Stimulated activated effector memory CD8-positive, alpha-beta T cell treated with anti-CD3 and anti-CD28 coated beads, Interleukin-12 subunit alpha, Interleukin-12 subunit beta, amount 100 ng/mL, for 72 hours (primary cell): Measurements from ENCODE around the gene PCDH19.

Experiments used
- ATAC-seq: fragments of 150-1000 bp; cut with Tn5 transposase; 2 replicates; pipeline ENCODE4 v1.10.0; 2021
- DNase-seq, 2 donors: peaks; one replicate each; pipeline ENCODE4 v3.0.0; 2021 to 2022; ENCODE audit warnings: low spot score in 2 of 2
- H3K27ac Mint-ChIP-seq: one replicate; pipeline ENCODE4 v1.8.0; 2022; ENCODE audit warnings: mild to moderate bottlenecking, mixed read lengths
- H3K36me3 Mint-ChIP-seq: one replicate; pipeline ENCODE4 v1.8.0; 2022; ENCODE audit warnings: mild to moderate bottlenecking, mixed read lengths
- H3K4me1 Mint-ChIP-seq: one replicate; pipeline ENCODE4 v1.8.0; 2022; ENCODE audit warnings: mixed read lengths
- H3K4me3 Mint-ChIP-seq: one replicate; pipeline ENCODE4 v1.8.0; 2022; ENCODE audit warnings: mild to moderate bottlenecking, mixed read lengths
- H3K9me3 Mint-ChIP-seq: one replicate; pipeline ENCODE4 v1.8.0; 2022; ENCODE audit warnings: mixed read lengths

The PCDH19 gene

DNA sequence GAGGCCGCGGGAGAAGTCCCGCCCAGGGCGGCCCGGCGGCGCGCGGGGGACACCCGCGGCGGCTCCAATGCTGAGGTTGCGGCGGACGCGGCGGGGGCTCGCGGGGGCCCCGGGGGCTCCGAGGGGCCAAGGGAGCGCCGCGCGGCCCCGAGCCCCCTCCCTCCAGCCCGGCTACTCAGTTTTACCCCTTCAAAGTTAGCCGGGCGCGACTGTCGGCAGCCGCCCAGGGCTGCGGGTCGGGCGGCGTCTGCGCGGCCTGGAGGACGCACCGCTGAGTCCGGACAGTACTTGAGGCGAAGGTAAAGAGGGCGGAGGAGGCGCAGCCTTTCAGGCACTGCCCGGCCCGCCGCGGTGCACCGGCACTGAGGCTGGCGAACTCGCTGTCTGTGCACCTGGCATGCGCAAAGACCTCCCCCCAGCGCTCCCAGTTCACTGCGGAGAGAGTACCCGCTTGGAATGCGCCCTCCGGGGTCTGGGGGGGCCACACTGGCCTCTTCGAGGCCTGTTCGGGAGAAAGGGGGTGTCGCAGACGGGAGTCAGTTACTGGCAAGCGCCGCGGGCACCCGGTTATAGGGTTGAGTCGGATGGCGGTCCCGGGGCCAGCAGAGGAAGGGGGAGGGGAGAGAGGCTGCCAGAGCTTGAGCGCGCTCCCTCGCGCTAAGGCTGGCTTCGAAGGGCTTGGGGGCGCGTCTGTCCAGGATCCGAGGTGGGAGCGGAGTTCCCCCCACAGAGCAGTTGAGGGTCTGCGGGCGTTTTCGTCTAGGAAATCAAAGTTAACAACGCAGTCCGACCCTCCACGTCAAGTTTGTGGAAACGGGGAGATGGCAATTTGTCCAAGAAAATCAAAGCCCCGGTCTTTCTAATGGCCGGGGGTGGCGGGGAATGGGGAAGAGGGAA is 1.1 kb downstream of the PCDH19 start:
- Mint-ChIP-seq H3K36me3 (no peaks in the 10 kb centered on the region), H3K9me3 (no peaks in the 10 kb centered on the region), H3K27ac (no peak overlapping the region), H3K4me3 (peak overlapping the region; percentile 40), H3K4me1 (peaks cover 13% of the 10 kb centered on the region)
- DNase-seq (no peak), ATAC-seq (no peak)

GRCh38 chrX:100407784-100408712 is 2.0 kb downstream of the PCDH19 start:
- H3K9me3 Mint-ChIP-seq, result no peaks in the 10 kb centered on the region
- ATAC-seq (no peak), DNase-seq (no peak)
- H3K4me3 Mint-ChIP-seq, result no peak overlapping the region
- H3K36me3 Mint-ChIP-seq, result no peaks in the 10 kb centered on the region
- no peak overlapping the region for H3K27ac Mint-ChIP-seq
- H3K4me1 Mint-ChIP-seq, result peaks cover 11% of the 10 kb centered on the region

DNA sequence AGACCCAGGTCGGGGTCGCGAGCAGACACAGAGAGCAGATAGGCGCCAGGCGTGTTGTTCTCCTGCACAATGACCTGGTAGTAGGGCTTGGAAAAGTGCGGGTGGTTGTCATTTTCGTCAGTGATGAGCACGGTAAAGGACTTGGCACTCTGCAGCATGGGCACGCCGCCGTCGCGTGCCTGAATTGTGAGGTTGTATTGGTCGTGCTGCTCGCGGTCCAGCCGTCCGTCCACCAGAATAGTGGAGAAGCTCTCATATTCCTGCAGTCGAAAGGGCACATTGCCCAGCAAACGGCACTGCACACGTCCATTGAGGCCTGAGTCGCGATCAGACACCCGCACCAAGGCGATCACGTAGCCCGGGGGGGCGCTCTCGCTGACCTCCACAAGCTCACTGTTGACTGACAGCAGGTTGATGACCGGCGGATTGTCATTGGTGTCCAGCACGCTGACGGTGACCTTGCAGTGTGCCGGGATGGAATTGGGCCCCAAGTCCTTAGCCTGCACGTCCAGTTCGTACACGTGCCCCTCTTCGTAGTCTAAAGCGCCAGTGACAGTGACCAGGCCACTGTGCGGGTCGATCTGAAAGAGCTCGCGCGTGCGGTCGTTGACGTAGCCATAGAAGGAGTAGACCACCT is 2.8 kb downstream of the PCDH19 start:
- H3K4me3 Mint-ChIP-seq, result no peak overlapping the region
- no peaks in the 10 kb centered on the region for H3K9me3 Mint-ChIP-seq
- H3K27ac Mint-ChIP-seq, result no peak overlapping the region
- H3K4me1 Mint-ChIP-seq, result peaks cover 6% of the 10 kb centered on the region
- no peaks in the 10 kb centered on the region for H3K36me3 Mint-ChIP-seq
- ATAC-seq (no peak), DNase-seq (no peak)

GRCh38 chrX:100405424-100405823 is 4.6 kb downstream of the PCDH19 start:
- H3K4me1 Mint-ChIP-seq, result peaks cover 6% of the 10 kb centered on the region
- no peaks in the 10 kb centered on the region for H3K9me3 Mint-ChIP-seq
- H3K4me3 Mint-ChIP-seq, result no peak overlapping the region
- no peak overlapping the region for H3K27ac Mint-ChIP-seq
- H3K36me3 Mint-ChIP-seq, result no peaks in the 10 kb centered on the region
- ATAC-seq (no peak), DNase-seq (no peak)

DNA sequence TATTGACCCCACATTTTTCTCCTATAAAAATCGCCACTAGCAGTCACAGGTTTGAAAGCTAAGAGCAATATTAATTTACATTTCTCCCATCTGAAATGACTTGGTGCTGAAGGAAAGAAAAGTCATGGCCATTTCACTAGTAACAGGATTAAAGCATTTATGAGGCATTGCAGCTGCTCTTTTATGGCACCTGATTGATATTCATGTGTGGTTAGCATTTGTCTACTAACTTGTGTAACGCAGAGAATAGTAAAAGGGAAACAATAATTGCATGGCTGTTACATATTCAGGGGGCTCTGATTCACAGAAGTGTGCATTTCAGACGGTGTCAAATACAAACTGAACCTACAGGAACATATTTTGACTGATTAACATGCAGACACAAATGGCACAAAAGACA is 5.2 kb downstream of the PCDH19 start:
- DNase-seq (no peak), ATAC-seq (no peak)
- H3K36me3 Mint-ChIP-seq, result no peaks in the 10 kb centered on the region
- no peaks in the 10 kb centered on the region for H3K9me3 Mint-ChIP-seq
- H3K27ac Mint-ChIP-seq, result no peak overlapping the region
- peaks cover 4% of the 10 kb centered on the region for H3K4me1 Mint-ChIP-seq
- no peak overlapping the region for H3K4me3 Mint-ChIP-seq

DNA sequence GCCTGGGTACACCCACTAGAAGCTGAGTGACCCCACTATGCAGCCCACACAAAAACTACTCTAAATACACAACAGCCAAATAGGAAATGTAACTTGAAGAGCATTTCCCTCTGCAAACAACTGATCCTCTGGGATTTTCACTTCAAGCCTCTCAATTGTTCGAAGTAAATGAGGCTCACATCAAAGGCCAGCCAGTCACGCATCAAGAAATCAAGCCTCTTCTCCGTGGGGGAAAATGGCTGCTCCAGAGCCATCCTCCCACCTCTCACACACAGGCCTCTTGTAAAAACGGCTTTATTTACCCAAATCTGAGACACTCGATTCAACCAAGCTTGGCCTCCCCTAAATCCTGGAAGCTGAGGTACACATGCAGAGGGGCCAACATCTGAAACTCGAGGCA is 14.3 kb downstream of the PCDH19 start:
- ATAC-seq (no peak), DNase-seq (no peak)
- no peaks in the 10 kb centered on the region for H3K9me3 Mint-ChIP-seq
- H3K27ac Mint-ChIP-seq, result no peak overlapping the region
- H3K4me3 Mint-ChIP-seq, result no peak overlapping the region
- H3K4me1 Mint-ChIP-seq, result no peaks in the 10 kb centered on the region
- H3K36me3 Mint-ChIP-seq, result no peaks in the 10 kb centered on the region

- H3K27ac Mint-ChIP-seq, result no peak overlapping the region
- no peaks in the 10 kb centered on the region for H3K9me3 Mint-ChIP-seq
- no peak for DNase-seq
- H3K36me3 Mint-ChIP-seq, result no peaks in the 10 kb centered on the region
- ATAC-seq, result no peak
- no peaks in the 10 kb centered on the region for H3K4me1 Mint-ChIP-seq
- H3K4me3 Mint-ChIP-seq, result no peak overlapping the region
These were observed 28.5 kb downstream of the PCDH19 start for GRCh38 chrX:100381619-100382018.

- DNase-seq, result no peak
- no peaks in the 10 kb centered on the region for H3K36me3 Mint-ChIP-seq
These were observed 30.6 kb downstream of the PCDH19 start for GRCh38 chrX:100379388-100379986.

GRCh38 chrX:100377826-100378225 is 32.2 kb downstream of the PCDH19 start:
- H3K4me3 Mint-ChIP-seq, result no peak overlapping the region
- H3K36me3 Mint-ChIP-seq, result no peaks in the 10 kb centered on the region
- H3K27ac Mint-ChIP-seq, result no peak overlapping the region
- H3K9me3 Mint-ChIP-seq, result no peaks in the 10 kb centered on the region
- DNase-seq, result no peak
- ATAC-seq, result no peak
- H3K4me1 Mint-ChIP-seq, result no peaks in the 10 kb centered on the region

More at GRCh38 chrX:100379388-100379986, 30.6 kb downstream of the PCDH19 start:
- no peaks in the 10 kb centered on the region for H3K9me3 Mint-ChIP-seq
- H3K27ac Mint-ChIP-seq, result no peak overlapping the region
- no peak overlapping the region for H3K4me3 Mint-ChIP-seq
- no peak for ATAC-seq
- no peaks in the 10 kb centered on the region for H3K4me1 Mint-ChIP-seq

DNA sequence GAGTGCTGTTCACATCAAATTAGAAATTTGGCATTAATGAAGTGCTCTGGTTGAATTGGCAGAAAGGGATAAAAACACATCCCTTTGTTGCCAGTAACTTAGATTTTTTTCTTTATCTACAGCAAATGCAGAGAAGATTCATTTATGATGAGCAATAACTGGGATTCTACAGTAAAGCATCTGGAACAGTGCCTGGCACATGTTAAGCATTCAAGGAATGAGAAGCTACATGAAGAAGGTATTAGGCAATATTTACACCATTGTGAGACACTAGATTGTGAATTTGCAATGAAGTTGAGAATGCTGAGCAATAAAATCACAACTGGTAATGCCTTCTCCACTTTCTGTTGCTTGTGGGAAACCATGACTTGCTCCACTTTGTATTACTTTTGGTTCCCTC is 33.5 kb downstream of the PCDH19 start:
- Mint-ChIP-seq H3K9me3 (no peaks in the 10 kb centered on the region), H3K27ac (no peak overlapping the region), H3K36me3 (no peaks in the 10 kb centered on the region), H3K4me3 (no peak overlapping the region), H3K4me1 (no peaks in the 10 kb centered on the region)
- DNase-seq (no peak), ATAC-seq (no peak)

DNA sequence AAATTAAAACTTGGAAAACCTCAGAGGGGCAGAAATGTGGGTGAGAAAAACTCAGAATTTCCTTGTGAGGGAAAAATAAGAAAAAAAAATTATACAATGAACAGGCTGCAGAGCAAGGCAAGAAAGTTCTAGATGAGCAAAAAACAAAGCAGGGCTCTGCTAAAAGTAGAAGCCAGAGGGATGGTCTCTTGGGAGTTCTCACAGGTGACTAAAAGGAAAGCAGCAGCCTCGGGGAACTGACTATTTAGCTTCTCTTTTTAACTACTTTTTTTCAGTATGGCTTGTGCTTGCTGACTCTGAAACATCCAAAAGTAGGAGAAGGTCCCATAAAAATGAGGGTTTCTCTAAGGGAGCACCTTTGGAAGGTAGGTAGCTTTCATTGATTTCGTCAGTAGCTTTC is 36.4 kb downstream of the PCDH19 start:
- Mint-ChIP-seq H3K36me3 (no peaks in the 10 kb centered on the region), H3K27ac (no peak overlapping the region), H3K9me3 (no peaks in the 10 kb centered on the region), H3K4me1 (no peaks in the 10 kb centered on the region), H3K4me3 (no peak overlapping the region)
- no peak for ATAC-seq
- DNase-seq, result no peak

- no peaks in the 10 kb centered on the region for H3K4me1 Mint-ChIP-seq
- ATAC-seq (no peak), DNase-seq (no peak)
- no peaks in the 10 kb centered on the region for H3K9me3 Mint-ChIP-seq
- no peak overlapping the region for H3K4me3 Mint-ChIP-seq
- H3K36me3 Mint-ChIP-seq, result no peaks in the 10 kb centered on the region
- H3K27ac Mint-ChIP-seq, result no peak overlapping the region
These were observed 41.9 kb downstream of the PCDH19 start for GRCh38 chrX:100368167-100368566.

DNA sequence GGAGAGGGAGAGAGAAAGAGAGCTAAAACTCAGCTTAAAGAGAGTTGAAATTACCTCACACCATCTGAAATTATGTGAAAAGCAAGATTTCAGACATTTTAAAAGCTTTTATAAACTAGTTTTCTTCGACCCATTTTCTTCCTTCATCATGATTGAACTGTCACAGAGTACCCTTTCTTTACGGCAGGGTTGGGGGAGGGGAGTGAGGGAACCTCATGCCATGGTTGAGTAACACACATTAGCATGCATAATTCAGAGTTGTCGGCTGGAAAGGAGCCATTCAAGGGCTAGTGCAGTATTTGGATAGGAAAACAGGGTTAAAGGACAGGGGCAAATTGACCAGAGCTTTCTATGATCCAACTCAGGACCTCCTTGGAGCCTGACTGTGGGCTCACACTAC is 46.2 kb downstream of the PCDH19 start:
- H3K9me3 Mint-ChIP-seq, result no peaks in the 10 kb centered on the region
- H3K27ac Mint-ChIP-seq, result no peak overlapping the region
- no peak for DNase-seq
- H3K4me3 Mint-ChIP-seq, result no peak overlapping the region
- H3K36me3 Mint-ChIP-seq, result no peaks in the 10 kb centered on the region
- H3K4me1 Mint-ChIP-seq, result no peaks in the 10 kb centered on the region
- no peak for ATAC-seq

DNA sequence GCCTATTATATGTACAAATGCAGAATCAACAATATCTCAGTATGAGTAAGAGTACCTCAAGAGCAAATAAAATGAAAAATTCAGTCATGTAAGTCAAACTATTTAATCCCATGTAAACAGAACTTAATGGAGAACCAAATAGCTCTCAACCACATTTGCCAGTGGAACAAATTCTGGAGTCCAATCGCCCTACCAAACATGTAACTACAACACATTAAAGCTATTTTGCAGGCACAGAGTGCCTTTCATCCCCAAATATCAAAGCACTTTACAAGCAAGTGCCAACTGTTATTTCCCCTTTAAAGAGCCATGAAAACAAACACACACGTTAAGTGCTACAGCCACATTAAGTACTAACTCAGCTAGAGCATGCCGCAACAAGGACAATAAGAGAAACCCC is 51.3 kb downstream of the PCDH19 start:
- no peaks in the 10 kb centered on the region for H3K4me1 Mint-ChIP-seq
- no peak for ATAC-seq
- no peak overlapping the region for H3K27ac Mint-ChIP-seq

DNA sequence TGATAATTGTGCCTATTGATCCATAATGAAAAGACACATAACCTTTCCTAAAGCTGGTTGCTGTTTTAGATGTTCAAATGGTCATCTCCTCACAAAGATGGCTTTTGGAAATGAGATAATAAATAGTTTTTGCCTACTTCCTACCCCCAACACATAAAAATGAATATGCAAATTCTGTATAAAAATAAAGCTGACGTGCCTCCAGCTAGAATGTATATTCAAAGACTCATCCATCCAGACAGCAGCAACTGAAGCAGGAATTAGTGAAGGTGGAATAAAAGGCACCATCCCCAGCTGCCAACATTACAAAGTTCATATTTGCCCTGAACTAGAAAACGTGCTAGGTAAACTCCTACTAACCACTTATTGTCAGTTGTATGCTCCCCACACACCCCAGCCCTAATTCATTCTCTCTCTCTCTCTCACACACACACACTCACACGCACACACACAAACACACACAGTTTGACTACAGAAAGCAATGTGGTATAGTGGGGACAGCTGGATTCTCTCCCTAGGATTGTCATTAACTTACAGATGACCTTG is 53.6 kb downstream of the PCDH19 start:
- DNase-seq, result no peak
- Mint-ChIP-seq H3K36me3 (no peaks in the 10 kb centered on the region), H3K4me1 (no peaks in the 10 kb centered on the region), H3K4me3 (no peak overlapping the region), H3K27ac (no peak overlapping the region), H3K9me3 (no peaks in the 10 kb centered on the region)
- ATAC-seq, result no peak

More for the DNA sequence above, 51.3 kb downstream of the PCDH19 start:
- no peaks in the 10 kb centered on the region for H3K36me3 Mint-ChIP-seq
- no peaks in the 10 kb centered on the region for H3K9me3 Mint-ChIP-seq
- no peak for DNase-seq
- no peak overlapping the region for H3K4me3 Mint-ChIP-seq
